ENCODE results near the gene PPCDC. TPM values are rescaled to one million over a fixed set of nuclear protein-coding genes. Genes with fewer than 3 reads are reported as not detected.

The PPCDC gene, protein sequence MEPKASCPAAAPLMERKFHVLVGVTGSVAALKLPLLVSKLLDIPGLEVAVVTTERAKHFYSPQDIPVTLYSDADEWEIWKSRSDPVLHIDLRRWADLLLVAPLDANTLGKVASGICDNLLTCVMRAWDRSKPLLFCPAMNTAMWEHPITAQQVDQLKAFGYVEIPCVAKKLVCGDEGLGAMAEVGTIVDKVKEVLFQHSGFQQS
- total RNA-seq, result 10.5 and 30.1 TPM in 2 replicates

DNA sequence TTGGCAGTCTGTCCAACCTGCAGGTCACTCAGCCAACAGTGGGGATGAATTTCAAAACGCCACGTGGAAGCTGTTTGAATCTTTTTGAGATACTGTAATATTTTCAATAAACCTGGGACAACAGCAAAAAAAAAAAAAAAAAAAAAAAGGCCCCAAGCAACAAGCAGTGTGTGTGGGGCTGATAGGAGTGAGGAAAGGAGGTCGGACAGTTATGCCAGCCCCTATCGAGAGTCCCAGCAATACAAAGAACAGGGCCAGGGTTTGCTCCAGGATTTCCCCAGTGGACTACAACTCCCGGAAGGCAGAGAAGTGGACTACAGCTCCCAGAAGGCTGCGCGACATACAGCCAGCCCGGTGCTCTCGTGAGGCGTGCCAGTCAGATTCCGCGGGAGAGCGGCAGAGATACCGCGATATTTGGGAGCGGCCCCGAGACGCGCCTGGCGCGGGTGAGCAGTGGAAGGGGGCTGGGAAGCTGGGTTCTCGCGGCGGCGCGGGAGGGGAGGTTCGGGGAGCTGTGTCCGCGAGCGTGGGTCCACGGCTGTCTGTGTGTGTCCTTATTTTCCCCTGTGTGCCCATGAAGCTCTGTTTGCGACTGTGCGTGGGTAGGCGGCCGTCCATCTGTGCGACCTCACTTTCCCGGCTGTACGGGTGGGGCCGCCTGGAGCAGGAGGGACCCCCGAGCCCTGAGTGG lies at the start of gene PPCDC:
TSS of gene PPCDC (plus strand) at position 410 of the 691 bp plus-strand sequence. CDS start 4,729 bp downstream, outside the sequence.

DNA sequence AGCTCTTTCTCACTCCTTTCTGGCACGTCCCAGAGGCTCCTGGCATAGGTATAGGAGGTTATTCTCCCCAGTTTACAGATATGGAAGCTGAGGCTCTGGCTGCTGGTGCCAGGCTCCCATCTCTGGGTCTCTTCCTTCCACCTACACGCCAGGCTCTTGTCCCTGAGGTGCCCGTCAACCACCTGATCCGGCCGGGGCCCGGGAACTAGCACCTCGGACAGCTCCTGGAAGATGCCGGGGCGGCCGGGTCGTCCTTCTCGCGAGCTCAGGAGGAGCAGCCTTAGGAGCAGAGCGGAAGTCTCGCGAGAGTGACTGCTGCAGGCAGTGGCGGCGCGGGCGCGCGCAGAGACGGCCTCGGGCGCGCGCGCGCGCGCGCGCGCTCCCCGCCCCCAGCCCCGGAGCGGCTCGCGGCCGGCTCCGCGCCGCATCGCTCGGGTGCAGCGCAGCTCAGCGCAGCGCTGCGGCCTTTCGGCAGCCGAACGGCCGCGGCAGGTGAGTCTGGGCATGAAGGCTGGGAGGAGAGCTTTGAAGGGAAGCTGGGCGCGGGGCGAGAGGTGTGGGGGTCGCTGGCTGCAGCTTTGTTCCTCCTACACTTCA lies 28.1 kb upstream of the PPCDC start, which contains the start of gene SCAMP5:
TSS of gene SCAMP5 (plus strand) at position 382 of the 597 bp plus-strand sequence. CDS start 16,277 bp downstream, outside the sequence.

Other genes with a start within 250 kb of the PPCDC start
- gene CSK, start 241.5 kb upstream of the PPCDC start, total RNA-seq, result 29.5 and 31.6 TPM in 2 replicates
- not detected in 2 replicates for gene LMAN1L, start 210.8 kb upstream of the PPCDC start, total RNA-seq
- not detected in 2 replicates for gene CPLX3, start 197.0 kb upstream of the PPCDC start, total RNA-seq
- 17.4 and 18.7 TPM in 2 replicates for gene ULK3, start 180.4 kb upstream of the PPCDC start, total RNA-seq
- gene SCAMP2, start 150.2 kb upstream of the PPCDC start, total RNA-seq, result 33.7 and 51.1 TPM in 2 replicates
- gene MPI, start 133.5 kb upstream of the PPCDC start, total RNA-seq, result 41.4 and 53.0 TPM in 2 replicates
- 21.5 and 29.6 TPM in 2 replicates for gene FAM219B, start 116.7 kb upstream of the PPCDC start, total RNA-seq
- gene COX5A, start 85.5 kb upstream of the PPCDC start, total RNA-seq, result 129 and 180 TPM in 2 replicates
- 1.6 and 3.7 TPM in 2 replicates for gene RPP25, start 66.8 kb upstream of the PPCDC start, total RNA-seq
- gene SCAMP5, start 28.0 kb upstream of the PPCDC start, total RNA-seq, result under 0.01 TPM in 1 of 2 replicates, not detected in the other
- 8.6 and 11.2 TPM in 2 replicates for gene C15orf39, start 178.3 kb downstream of the PPCDC start, total RNA-seq
- not detected in 2 replicates for gene GOLGA6C, start 234.7 kb downstream of the PPCDC start, total RNA-seq

Data from hair follicular keratinocyte (primary cell).